Measurements from ENCODE around the gene DCST2. TPM values are rescaled to one million over a fixed set of nuclear protein-coding genes. Genes with fewer than 3 reads are reported as not detected.

Gene DCST2
- total and polyA plus RNA-seq, 7 donors = 0.04 to 0.56 (median 0.19) TPM; not detected in 2

DNA sequence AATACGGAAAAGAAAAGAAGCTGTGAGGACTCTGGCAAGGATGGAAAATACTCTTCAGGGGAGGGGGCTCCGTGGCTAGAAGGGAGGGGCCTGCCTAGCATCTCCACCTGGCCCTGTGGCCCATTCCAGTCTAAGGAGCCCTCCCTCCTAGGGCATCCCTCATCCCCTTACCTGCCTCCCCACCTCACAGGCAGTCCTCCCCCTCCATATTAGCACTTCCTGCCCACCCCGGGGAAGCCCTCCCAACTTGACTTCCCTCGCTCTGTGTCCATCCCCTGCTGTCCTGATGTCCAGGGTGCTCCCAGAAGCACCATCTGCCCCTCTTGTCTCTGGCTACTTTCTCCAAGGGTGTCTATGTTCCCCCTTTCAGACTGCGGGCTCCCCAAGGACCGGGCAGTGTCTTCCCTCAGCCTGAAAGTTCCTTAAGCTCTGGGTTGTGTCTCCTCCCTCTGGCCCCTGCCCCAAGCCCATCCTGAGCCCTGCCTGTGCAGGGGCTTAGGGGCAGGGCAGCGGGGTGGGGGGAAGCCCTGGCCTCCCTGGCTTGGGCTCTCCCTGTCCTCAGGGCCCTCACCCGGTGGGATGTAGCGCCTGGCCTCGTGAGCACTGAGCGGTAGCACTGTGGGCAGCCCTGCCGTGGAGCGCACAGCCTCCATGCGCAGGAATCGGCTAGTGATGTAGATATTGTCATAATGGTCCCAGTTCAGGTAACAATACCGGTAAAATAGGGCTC is 3.9 kb downstream of the DCST2 start:
- 78 to 84% (median 83%) methylated on average over 14 to 16 of the region's 16 CpGs for WGBS, 3 donors
- intact Hi-C loops (cut with DNase I) = no loop called here
- ATAC-seq = no peak
- Histone ChIP-seq H3K27ac (no peak overlapping the region), H3K4me3 (no peak overlapping the region), H3K9me3 (no peaks in the 10 kb centered on the region), H3K36me3 (ENCODE audit: insufficient read depth in 1 of 2, low read depth in 1 of 2) (no peaks in the 10 kb centered on the region), H3K27me3 (ENCODE audit: insufficient read depth in 3 of 3, low read length in 2 of 3) (no peaks in the 10 kb centered on the region), H3K4me1 (no peaks in the 10 kb centered on the region)
- TF ChIP-seq, protein P1, sequence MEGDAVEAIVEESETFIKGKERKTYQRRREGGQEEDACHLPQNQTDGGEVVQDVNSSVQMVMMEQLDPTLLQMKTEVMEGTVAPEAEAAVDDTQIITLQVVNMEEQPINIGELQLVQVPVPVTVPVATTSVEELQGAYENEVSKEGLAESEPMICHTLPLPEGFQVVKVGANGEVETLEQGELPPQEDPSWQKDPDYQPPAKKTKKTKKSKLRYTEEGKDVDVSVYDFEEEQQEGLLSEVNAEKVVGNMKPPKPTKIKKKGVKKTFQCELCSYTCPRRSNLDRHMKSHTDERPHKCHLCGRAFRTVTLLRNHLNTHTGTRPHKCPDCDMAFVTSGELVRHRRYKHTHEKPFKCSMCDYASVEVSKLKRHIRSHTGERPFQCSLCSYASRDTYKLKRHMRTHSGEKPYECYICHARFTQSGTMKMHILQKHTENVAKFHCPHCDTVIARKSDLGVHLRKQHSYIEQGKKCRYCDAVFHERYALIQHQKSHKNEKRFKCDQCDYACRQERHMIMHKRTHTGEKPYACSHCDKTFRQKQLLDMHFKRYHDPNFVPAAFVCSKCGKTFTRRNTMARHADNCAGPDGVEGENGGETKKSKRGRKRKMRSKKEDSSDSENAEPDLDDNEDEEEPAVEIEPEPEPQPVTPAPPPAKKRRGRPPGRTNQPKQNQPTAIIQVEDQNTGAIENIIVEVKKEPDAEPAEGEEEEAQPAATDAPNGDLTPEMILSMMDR (IDR thresholded peaks at IDR 0.05) = no peak
- no peak for DNase-seq

DNA sequence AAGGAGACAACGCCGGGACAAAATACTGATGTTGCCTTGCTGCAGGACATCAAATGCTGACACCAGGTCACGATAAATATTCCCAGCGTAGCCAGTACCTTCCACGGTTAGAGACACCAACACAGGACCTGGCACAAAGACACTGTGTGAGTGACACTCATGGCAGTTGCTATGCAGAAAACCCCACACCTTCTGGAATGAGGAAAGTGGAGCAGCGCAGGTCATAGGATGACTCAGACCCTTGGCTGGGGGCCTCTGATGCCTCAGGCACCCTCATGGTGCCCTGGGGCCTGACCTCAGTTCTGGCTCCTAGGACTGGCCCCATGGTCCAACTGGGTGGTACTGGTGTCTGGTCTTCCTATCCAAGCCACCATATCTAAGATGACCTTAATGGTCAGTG is 7.0 kb downstream of the DCST2 start:
- Histone ChIP-seq H3K27ac (no peak overlapping the region), H3K9me3 (no peaks in the 10 kb centered on the region), H3K4me3 (no peak overlapping the region), H3K27me3 (ENCODE audit: insufficient read depth in 3 of 3, low read length in 2 of 3) (no peaks in the 10 kb centered on the region), H3K36me3 (ENCODE audit: insufficient read depth in 1 of 2, low read depth in 1 of 2) (no peaks in the 10 kb centered on the region), H3K4me1 (no peaks in the 10 kb centered on the region)
- TF ChIP-seq, protein P1 (IDR thresholded peaks at IDR 0.05) = no peak
- peak; percentile 37 to 74 (median 56) for ATAC-seq
- intact Hi-C loops (cut with DNase I) = no loop called here
- DNase-seq = no peak
- WGBS, 3 donors = 83 to 89% (median 84%) methylated on average over 6 of the region's 6 CpGs

DNA sequence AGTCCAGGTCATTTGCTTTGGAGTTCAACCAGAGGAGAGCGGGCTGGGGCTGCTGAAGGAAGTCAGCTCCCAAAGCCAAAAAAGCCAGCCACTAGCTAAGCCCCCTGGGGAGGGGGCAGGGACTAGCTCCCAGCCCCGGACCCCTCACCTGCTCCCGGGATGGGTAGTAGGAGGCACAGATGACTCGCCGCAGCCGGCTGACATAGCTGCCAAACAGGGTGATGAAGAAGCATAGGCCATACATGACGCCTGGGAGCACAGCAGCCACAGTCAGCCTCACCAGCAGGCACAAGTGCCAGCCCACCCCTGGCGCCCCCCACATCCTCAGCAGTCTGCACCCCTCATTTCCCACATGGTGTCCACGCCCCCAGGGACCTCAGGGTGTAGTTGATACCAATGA is 7.4 kb downstream of the DCST2 start:
- intact Hi-C loops (cut with DNase I) = no loop called here
- ATAC-seq (no peak), DNase-seq (no peak)
- Histone ChIP-seq H3K4me1 (no peaks in the 10 kb centered on the region), H3K9me3 (no peaks in the 10 kb centered on the region), H3K4me3 (no peak overlapping the region), H3K36me3 (ENCODE audit: insufficient read depth in 1 of 2, low read depth in 1 of 2) (no peaks in the 10 kb centered on the region), H3K27ac (no peak overlapping the region), H3K27me3 (ENCODE audit: insufficient read depth in 3 of 3, low read length in 2 of 3) (no peaks in the 10 kb centered on the region)
- TF ChIP-seq, protein P1 (IDR thresholded peaks at IDR 0.05) = no peak
- WGBS, 3 donors = 58 to 69% (median 64%) methylated on average over 9 of the region's 9 CpGs

DNA sequence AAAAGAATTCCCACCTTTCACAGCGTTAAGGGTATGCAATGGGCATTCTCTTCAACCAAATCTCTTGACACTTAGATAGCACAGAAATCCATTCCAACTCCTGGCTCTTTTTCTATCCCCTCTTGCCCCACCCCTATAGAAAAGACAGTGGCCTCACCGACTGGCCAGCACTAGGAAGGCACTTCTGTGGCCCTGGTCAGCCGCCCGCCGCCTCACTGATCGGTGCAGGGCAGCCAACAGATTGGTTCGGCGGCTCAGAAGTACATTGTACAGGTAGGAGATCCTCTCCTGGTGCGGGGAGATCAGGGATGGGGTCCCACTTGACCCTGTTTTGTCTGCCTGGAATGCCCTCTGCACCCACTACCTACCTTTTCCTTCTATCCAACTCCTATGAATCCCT is 9.3 kb downstream of the DCST2 start:
- DNase-seq = no peak
- H3K27ac ChIP-seq = no peak overlapping the region
- ATAC-seq = no peak
- WGBS, 3 donors = 82 to 87% (median 87%) methylated on average over 9 of the region's 9 CpGs
- no peaks in the 10 kb centered on the region for H3K27me3 ChIP-seq (ENCODE audit: insufficient read depth in 3 of 3, low read length in 2 of 3)
- H3K4me3 ChIP-seq = no peak overlapping the region
- no peaks in the 10 kb centered on the region for H3K36me3 ChIP-seq (ENCODE audit: insufficient read depth in 1 of 2, low read depth in 1 of 2)
- no peaks in the 10 kb centered on the region for H3K9me3 ChIP-seq
- TF ChIP-seq, protein P1 (IDR thresholded peaks at IDR 0.05) = no peak
- intact Hi-C loops (cut with DNase I) = no loop called here
- no peaks in the 10 kb centered on the region for H3K4me1 ChIP-seq

DNA sequence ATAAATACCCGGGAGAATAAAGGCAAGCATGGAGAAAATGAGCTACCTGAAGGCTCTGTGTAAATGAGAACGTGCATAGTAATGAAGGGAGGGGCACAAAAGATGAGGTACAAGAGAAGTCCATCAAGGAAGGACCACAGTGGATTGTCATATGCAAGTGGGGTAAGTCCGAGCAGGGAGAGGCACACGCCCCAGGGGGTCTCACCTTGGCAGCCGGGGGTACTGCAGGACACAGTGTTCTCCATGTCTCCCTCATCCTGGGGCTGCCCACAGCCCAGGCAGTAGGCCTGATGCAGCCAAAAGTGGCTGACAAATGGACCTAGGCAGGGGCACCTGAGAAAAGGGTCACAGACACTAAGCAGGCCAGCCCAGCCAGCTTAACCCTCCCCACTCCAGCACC is 10.0 kb downstream of the DCST2 start:
- Histone ChIP-seq H3K27me3 (ENCODE audit: insufficient read depth in 3 of 3, low read length in 2 of 3) (no peaks in the 10 kb centered on the region), H3K9me3 (no peaks in the 10 kb centered on the region), H3K27ac (no peak overlapping the region), H3K36me3 (ENCODE audit: insufficient read depth in 1 of 2, low read depth in 1 of 2) (no peaks in the 10 kb centered on the region), H3K4me1 (no peaks in the 10 kb centered on the region), H3K4me3 (no peak overlapping the region)
- no peak for DNase-seq
- WGBS, 3 donors = 74 to 82% (median 81%) methylated on average over 5 of the region's 5 CpGs
- peak in 1 of 4 donors; percentile 9 for ATAC-seq
- TF ChIP-seq, protein P1 (IDR thresholded peaks at IDR 0.05) = no peak
- intact Hi-C loops (cut with DNase I) = no loop called here

All from psoas muscle (tissue), 8 donors.